M059J (cell line): ENCODE results near the gene ZNF407. TPM values are rescaled to one million over a fixed set of nuclear protein-coding genes. Genes with fewer than 3 reads are reported as not detected.
"Not testable (repeated sequence)": the region's sequence is repeated elsewhere in the genome, so short reads cannot be mapped to it uniquely, and the experiment has no call there.

ENCODE experiments used
- DNase-seq: peaks from one replicate; pipeline ENCODE4 v3.0.0-alpha.2; 2012; ENCODE audit warnings: low read depth
- total RNA-seq: library from RNA; depleted of rRNA; stranded (reverse); fragments of >200 nt; shearing (Covaris generic); gene quantifications from 2 replicates; pipeline ENCODE4 v1.2.3, GENCODE V29; 2014; rRNA removed

The ZNF407 gene
- 4.7 and 5.9 TPM in 2 replicates for total RNA-seq

- DNase-seq = peak; percentile 90
Observed at GRCh38 chr18:74597662-74598349, at the start of gene ZNF407. ZNF407 (plus strand) TSS chr18:74597870; CDS start chr18:74631020, 33,150 bp downstream.

- no peak for DNase-seq
Observed at GRCh38 chr18:74549591-74550104, 48.0 kb upstream of the ZNF407 start.

- DNase-seq = no peak
Observed at GRCh38 chr18:74550886-74551285, 46.8 kb upstream of the ZNF407 start.

GRCh38 chr18:74551452-74551851, 46.2 kb upstream of the ZNF407 start:
- no peak for DNase-seq

- DNase-seq = peak; percentile 73
Observed at GRCh38 chr18:74551936-74552555, 45.6 kb upstream of the ZNF407 start.

- DNase-seq = no peak
Observed at GRCh38 chr18:74556126-74556525, 41.5 kb upstream of the ZNF407 start.

- DNase-seq = no peak
Observed at GRCh38 chr18:74558096-74558495, 39.6 kb upstream of the ZNF407 start.

GRCh38 chr18:74562131-74562730, 35.4 kb upstream of the ZNF407 start:
- DNase-seq = no peak

GRCh38 chr18:74562775-74563174, 34.9 kb upstream of the ZNF407 start:
- no peak for DNase-seq

GRCh38 chr18:74563999-74564398, 33.7 kb upstream of the ZNF407 start:
- no peak for DNase-seq

GRCh38 chr18:74565164-74565563, 32.5 kb upstream of the ZNF407 start:
- not testable (repeated sequence) for DNase-seq

- not testable (repeated sequence) for DNase-seq
Observed at GRCh38 chr18:74565993-74566392, 31.7 kb upstream of the ZNF407 start.

GRCh38 chr18:74567822-74568221, 29.8 kb upstream of the ZNF407 start:
- no peak for DNase-seq

GRCh38 chr18:74569401-74569800, 28.3 kb upstream of the ZNF407 start:
- no peak for DNase-seq

GRCh38 chr18:74570266-74570665, 27.4 kb upstream of the ZNF407 start:
- DNase-seq = no peak

- DNase-seq = no peak
Observed at GRCh38 chr18:74571895-74572680, 25.6 kb upstream of the ZNF407 start.

- DNase-seq = no peak
Observed at GRCh38 chr18:74573053-74573452, 24.6 kb upstream of the ZNF407 start.

- DNase-seq = no peak
Observed at GRCh38 chr18:74574916-74575315, 22.8 kb upstream of the ZNF407 start.

- no peak for DNase-seq
Observed at GRCh38 chr18:74577019-74577418, 20.7 kb upstream of the ZNF407 start.

- DNase-seq = no peak
Observed at GRCh38 chr18:74579496-74580065, 18.1 kb upstream of the ZNF407 start.

GRCh38 chr18:74582642-74583041, 15.0 kb upstream of the ZNF407 start:
- DNase-seq = no peak

- no peak for DNase-seq
Observed at GRCh38 chr18:74587441-74587840, 10.2 kb upstream of the ZNF407 start.
